ENCODE measurements around the gene MPC2. TPM values are rescaled to one million over a fixed set of nuclear protein-coding genes. Genes with fewer than 3 reads are reported as not detected.
A peak's percentile ranks its signal among the peaks of the same experiment; 100 is the strongest.

The MPC2 gene
- total RNA-seq, 1 experiment from 2014 or later: 32.9 TPM

DNA sequence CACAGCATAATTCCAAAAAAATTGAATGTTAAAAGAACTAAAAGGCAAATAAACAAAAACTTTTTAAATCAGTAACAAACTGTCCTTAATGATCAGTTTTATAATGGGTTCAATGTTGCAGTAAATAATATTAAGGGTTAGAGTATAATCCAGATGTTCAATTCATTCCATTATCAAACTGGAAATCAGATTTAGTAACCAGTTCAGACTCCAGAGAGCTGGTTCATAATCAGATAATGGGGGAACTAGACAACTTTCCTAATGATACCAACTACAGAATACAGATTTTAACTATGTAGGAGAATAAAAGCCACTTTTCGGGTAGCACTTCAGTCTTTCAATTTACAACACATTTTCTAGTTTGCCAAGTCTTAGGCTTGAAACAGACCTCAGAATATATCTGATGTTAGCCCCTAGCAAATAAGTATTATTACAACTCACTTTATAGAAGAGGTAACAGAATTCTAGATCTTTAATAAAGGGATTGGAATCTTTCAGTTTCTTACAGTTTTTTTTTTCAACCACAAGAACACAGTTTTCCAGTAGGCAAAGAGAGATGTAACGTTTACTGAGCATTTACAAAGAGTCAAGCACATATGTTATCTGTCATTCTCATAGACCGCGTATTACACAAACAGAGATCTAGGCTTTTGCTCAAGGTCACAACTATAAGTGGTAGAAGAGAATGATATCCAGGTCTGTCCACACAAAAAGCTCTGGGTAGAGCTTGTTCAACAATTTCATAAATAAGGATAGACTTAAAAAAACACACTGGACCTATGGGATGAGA, 2.3 kb downstream of the MPC2 start:
- Histone ChIP-seq H4K91ac (ENCODE audit: insufficient read length, low read depth, low read length) (no peak overlapping the region), H2AFZ (ENCODE audit: low read length) (no peak overlapping the region)

More for the DNA sequence above, 2.3 kb downstream of the MPC2 start:
- Histone ChIP-seq H3K18ac (ENCODE audit: insufficient read length, low read depth, low read length) (no peak overlapping the region), H3K4me2 (ENCODE audit: insufficient read depth, insufficient read length, low read length) (peak overlapping the region; percentile 87), H2BK120ac (ENCODE audit: low read depth, low read length, poor library complexity, severe bottlenecking) (no peak overlapping the region), H2AK5ac (ENCODE audit: insufficient read length, low read length) (no peak overlapping the region), H3K79me2 (ENCODE audit: insufficient read depth, low read length) (peaks cover 5% of the 10 kb centered on the region; the same call in 1 of the 2 replicates), H4K8ac (replicated peaks; ENCODE audit: insufficient read length, low read depth, low read length) (no peak overlapping the region), H3K9ac (ENCODE audit: extremely low read depth, insufficient read length, low read length) (peak overlapping the region; percentile 75), H3K23ac (ENCODE audit: insufficient read length, low read depth, low read length) (no peak overlapping the region), H3K56ac (ENCODE audit: insufficient read length, low read depth, low read length) (no peak overlapping the region), H3K23me2 (ENCODE audit: insufficient read length, low read depth, low read length, poor library complexity, severe bottlenecking) (peaks cover 11% of the 10 kb centered on the region), H3K4me1 (ENCODE audit: insufficient read depth, low read length) (0 out of 2 replicates have a peak, but pooled peaks cover 3% of the 10 kb centered on the region), H2BK5ac (ENCODE audit: insufficient read length, low read length) (no peak overlapping the region), H3K9me3 (ENCODE audit: control insufficient read depth, low read depth, low read length) (no peaks in the 10 kb centered on the region), H4K20me1 (ENCODE audit: control insufficient read depth, insufficient read depth, insufficient read length) (no peaks in the 10 kb centered on the region), H3T11ph (ENCODE audit: low read length) (no peak overlapping the region), H2BK15ac (ENCODE audit: low read depth, low read length) (no peak overlapping the region), H3K4ac (ENCODE audit: low read depth, low read length) (no peak overlapping the region), H3K79me1 (ENCODE audit: insufficient read depth, low read depth, low read length, poor library complexity, severe bottlenecking) (no peaks in the 10 kb centered on the region), H2BK12ac (ENCODE audit: insufficient read length, low read depth, low read length) (no peak overlapping the region), H2BK20ac (ENCODE audit: low read depth, low read length, poor library complexity, severe bottlenecking) (no peak overlapping the region), H3K27ac (ENCODE audit: insufficient read length, low read depth, low read length) (no peak overlapping the region), H4K5ac (ENCODE audit: insufficient read length, low read depth, low read length) (no peak overlapping the region), H3K27me3 (ENCODE audit: insufficient read depth, low read length) (no peaks in the 10 kb centered on the region), H3K14ac (ENCODE audit: insufficient read depth, low read length) (no peak overlapping the region)
- no CpG with 5 or more reads among the region's 4 CpGs for WGBS (ENCODE audit: extremely low coverage, insufficient read length, low lambda C conversion rate)
- peaks cover 0 to 3% of the 10 kb centered on the region in 2 experiments; a peak in 1 of 5 replicates for H3K9me3 Mint-ChIP-seq
- H3K36me3 Mint-ChIP-seq (ENCODE audit: insufficient read depth in 1 of 3, low read depth in 3 of 3): no peaks in the 10 kb centered on the region; a peak in 1 of 7 replicates
- peak overlapping the region in 1 of 3 experiments; percentile 87; a peak in 2 of 7 replicates for H3K27ac Mint-ChIP-seq
- H3K4me3 Mint-ChIP-seq: peak overlapping the region; percentile 88 to 97
- H3K27me3 Mint-ChIP-seq (ENCODE audit: low read depth): no peaks in the 10 kb centered on the region
- no peak for DNase-seq
- peaks cover 19 to 22% of the 10 kb centered on the region in 2 experiments for H3K4me1 Mint-ChIP-seq
- TF ChIP-seq, protein P1, sequence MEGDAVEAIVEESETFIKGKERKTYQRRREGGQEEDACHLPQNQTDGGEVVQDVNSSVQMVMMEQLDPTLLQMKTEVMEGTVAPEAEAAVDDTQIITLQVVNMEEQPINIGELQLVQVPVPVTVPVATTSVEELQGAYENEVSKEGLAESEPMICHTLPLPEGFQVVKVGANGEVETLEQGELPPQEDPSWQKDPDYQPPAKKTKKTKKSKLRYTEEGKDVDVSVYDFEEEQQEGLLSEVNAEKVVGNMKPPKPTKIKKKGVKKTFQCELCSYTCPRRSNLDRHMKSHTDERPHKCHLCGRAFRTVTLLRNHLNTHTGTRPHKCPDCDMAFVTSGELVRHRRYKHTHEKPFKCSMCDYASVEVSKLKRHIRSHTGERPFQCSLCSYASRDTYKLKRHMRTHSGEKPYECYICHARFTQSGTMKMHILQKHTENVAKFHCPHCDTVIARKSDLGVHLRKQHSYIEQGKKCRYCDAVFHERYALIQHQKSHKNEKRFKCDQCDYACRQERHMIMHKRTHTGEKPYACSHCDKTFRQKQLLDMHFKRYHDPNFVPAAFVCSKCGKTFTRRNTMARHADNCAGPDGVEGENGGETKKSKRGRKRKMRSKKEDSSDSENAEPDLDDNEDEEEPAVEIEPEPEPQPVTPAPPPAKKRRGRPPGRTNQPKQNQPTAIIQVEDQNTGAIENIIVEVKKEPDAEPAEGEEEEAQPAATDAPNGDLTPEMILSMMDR (conservative IDR thresholded peaks at IDR 0.05): no peak

Data from H9 (cell line).